Sigmoid colon (tissue), 4 donors: ENCODE data around the gene CRTC3.

Source experiments
- POLR2AphosphoS5 ChIP-seq, 4 donors: sonication (generic); formaldehyde crosslinking; IDR thresholded peaks; one replicate each; pipeline ENCODE4 v1.6.1; 2017; ENCODE audit warnings: antibody characterized with exemption in 4 of 4
- TF ChIP-seq, protein P1 (sequence below), 4 experiments: fragments of 450-650 bp in 3 of 4; fragments of 200-600 bp in 1 of 4; IDR thresholded peaks; one replicate each; pipeline ENCODE4 v1.5.1; 2016 to 2019; ENCODE audit warnings: antibody characterized with exemption in 4 of 4, mild to moderate bottlenecking in 3 of 4, moderate library complexity in 2 of 4

DNA sequence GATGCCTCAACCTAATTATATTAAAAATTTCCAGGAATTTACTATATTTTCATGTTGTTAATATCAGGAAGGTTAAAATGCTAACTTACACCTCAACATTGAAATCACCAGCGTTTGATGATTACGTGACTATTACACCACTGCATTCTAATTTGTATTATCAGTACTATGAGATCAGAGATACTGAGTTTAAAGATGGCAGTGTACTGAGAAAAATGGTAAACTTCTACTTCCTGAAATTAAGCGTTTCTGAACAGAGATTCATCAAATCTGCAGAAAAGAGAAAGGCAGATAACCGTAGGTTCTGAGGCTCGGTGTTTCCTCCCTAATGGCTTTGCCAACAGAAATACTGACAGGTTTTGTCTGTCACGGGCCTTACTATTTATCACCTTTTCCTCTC is 69.9 kb downstream of the CRTC3 start:
- no peak for TF ChIP-seq POLR2AphosphoS5 (IDR thresholded peaks at IDR 0.05)
- TF ChIP-seq, protein P1, sequence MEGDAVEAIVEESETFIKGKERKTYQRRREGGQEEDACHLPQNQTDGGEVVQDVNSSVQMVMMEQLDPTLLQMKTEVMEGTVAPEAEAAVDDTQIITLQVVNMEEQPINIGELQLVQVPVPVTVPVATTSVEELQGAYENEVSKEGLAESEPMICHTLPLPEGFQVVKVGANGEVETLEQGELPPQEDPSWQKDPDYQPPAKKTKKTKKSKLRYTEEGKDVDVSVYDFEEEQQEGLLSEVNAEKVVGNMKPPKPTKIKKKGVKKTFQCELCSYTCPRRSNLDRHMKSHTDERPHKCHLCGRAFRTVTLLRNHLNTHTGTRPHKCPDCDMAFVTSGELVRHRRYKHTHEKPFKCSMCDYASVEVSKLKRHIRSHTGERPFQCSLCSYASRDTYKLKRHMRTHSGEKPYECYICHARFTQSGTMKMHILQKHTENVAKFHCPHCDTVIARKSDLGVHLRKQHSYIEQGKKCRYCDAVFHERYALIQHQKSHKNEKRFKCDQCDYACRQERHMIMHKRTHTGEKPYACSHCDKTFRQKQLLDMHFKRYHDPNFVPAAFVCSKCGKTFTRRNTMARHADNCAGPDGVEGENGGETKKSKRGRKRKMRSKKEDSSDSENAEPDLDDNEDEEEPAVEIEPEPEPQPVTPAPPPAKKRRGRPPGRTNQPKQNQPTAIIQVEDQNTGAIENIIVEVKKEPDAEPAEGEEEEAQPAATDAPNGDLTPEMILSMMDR (IDR thresholded peaks at IDR 0.05), result no peak
